ENCODE data around the gene MAN2A2.

GRCh38 chr15:90855139-90855538, 48.0 kb upstream of the MAN2A2 start:
- TF ChIP-seq CTCF (IDR thresholded peaks at IDR 0.05) (no peak), POLR2AphosphoS5 (IDR thresholded peaks at IDR 0.05) (no peak)
